Effector memory CD4-positive, alpha-beta T cell (primary cell): ENCODE results near the gene ALPK3.

Experiments
- DNase-seq, 3 donors: peaks; one replicate each; pipeline ENCODE4 v3.0.0-alpha.2; 2020
- H3K27ac ChIP-seq: 2 replicates; pipeline ENCODE4 v1.7.0; 2013; ENCODE audit warnings: mild to moderate bottlenecking, low read length, moderate library complexity; ENCODE audit not compliant: insufficient read depth, poor library complexity, severe bottlenecking
- H3K27me3 ChIP-seq: replicated peaks from 2 replicates; pipeline ENCODE4 v1.7.0; 2013; ENCODE audit warnings: mild to moderate bottlenecking, low read length; ENCODE audit not compliant: insufficient read depth, control insufficient read depth, poor library complexity, severe bottlenecking
- H3K36me3 ChIP-seq: 2 replicates; pipeline ENCODE4 v1.7.0; 2013; ENCODE audit warnings: mild to moderate bottlenecking, low read length, moderate library complexity; ENCODE audit not compliant: control insufficient read depth, insufficient read depth
- H3K4me1 ChIP-seq: 2 replicates; pipeline ENCODE4 v1.7.0; 2013; ENCODE audit warnings: low read length, mild to moderate bottlenecking; ENCODE audit not compliant: control insufficient read depth, insufficient read depth, poor library complexity, severe bottlenecking
- H3K4me3 ChIP-seq: 2 replicates; pipeline ENCODE4 v1.7.0; 2013; ENCODE audit warnings: low read length, low read depth, mild to moderate bottlenecking; ENCODE audit not compliant: insufficient read depth, poor library complexity, severe bottlenecking
- H3K9me3 ChIP-seq: 2 replicates; pipeline ENCODE4 v1.7.0; 2013; ENCODE audit warnings: mild to moderate bottlenecking, low read length, moderate library complexity; ENCODE audit not compliant: control insufficient read depth

Gene ALPK3

DNA sequence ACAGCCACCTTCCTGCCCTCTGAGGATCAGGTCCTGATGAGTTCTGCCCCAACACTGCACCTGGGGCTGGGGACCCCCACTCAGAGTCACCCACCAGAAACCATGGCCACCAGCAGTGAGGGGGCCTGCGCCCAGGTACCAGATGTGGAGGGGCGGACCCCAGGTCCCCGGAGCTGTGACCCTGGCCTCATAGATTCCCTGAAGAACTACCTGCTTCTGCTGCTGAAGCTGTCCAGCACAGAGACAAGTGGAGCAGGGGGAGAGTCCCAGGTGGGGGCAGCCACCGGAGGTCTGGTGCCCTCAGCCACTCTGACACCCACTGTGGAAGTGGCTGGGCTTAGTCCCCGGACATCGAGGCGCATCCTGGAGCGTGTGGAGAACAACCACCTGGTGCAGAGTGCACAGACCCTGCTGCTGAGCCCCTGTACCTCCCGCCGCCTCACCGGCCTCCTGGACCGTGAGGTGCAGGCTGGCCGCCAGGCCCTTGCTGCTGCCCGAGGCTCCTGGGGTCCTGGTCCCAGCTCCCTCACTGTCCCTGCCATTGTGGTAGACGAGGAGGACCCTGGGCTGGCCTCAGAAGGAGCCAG is 40.4 kb downstream of the ALPK3 start:
- H3K36me3 ChIP-seq = no peaks in the 10 kb centered on the region
- no peaks in the 10 kb centered on the region for H3K4me1 ChIP-seq
- H3K4me3 ChIP-seq = no peak overlapping the region
- H3K27me3 ChIP-seq = no peaks in the 10 kb centered on the region
- DNase-seq = no peak
- no peaks in the 10 kb centered on the region for H3K9me3 ChIP-seq
- H3K27ac ChIP-seq = no peak overlapping the region

DNA sequence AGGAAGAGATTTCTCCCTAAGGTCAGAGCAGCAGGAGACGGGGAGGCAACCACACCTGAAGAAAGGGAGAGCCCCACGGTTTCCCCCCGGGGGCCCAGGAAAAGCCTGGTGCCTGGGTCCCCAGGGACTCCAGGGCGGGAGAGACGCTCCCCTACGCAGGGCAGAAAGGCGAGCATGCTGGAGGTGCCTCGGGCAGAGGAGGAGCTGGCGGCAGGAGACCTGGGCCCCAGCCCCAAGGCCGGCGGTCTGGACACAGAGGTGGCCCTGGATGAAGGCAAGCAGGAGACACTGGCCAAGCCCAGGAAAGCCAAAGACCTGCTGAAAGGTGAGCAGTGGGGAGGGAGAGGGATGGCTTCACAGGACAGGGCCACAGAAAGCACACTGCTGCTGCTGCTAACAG is 41.1 kb downstream of the ALPK3 start:
- H3K36me3 ChIP-seq = no peaks in the 10 kb centered on the region
- H3K4me3 ChIP-seq = no peak overlapping the region
- H3K4me1 ChIP-seq = no peaks in the 10 kb centered on the region
- no peak overlapping the region for H3K27ac ChIP-seq
- DNase-seq = no peak
- H3K9me3 ChIP-seq = no peaks in the 10 kb centered on the region
- no peaks in the 10 kb centered on the region for H3K27me3 ChIP-seq

DNA sequence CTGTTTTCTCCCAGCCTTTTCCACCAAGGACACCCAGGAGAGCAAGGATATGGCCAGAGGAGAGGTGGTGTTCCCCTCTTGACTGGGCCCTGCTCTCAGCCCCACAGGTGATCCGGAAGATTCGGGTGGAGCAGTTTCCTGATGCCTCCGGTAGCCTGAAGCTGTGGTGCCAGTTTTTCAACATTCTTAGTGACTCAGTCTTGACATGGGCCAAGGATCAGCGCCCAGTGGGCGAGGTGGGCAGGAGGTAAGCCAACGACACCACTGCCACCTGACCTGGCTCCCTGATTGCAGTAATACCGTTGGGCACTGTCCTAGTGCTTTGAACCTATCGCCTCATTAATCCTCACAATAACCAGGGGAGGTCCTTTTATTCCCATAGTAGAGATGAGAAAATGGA is 42.0 kb downstream of the ALPK3 start:
- H3K4me3 ChIP-seq = no peak overlapping the region

DNA sequence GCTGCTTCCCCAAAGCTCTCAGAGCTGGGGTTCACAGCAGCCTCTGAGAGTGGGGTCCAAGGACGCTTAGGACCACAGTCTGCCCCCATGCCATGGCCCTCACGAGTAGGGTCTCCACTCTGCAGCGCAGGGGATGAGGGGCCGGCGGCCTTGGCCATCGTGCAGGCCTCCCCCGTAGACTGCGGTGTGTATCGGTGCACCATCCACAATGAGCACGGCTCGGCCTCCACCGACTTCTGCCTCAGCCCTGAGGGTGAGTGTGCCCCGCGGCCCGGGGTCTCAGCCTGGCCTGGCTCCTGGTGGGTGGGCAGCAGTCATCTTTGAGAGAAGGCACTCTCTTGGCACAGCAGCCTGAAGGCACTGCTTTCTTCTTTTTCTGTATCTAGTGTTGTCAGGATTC is 42.5 kb downstream of the ALPK3 start:
- Histone ChIP-seq H3K27ac (no peak overlapping the region), H3K36me3 (no peaks in the 10 kb centered on the region), H3K27me3 (no peaks in the 10 kb centered on the region), H3K4me3 (no peak overlapping the region), H3K4me1 (no peaks in the 10 kb centered on the region), H3K9me3 (no peaks in the 10 kb centered on the region)
- no peak for DNase-seq

More for the DNA sequence above, 42.0 kb downstream of the ALPK3 start:
- no peaks in the 10 kb centered on the region for H3K4me1 ChIP-seq
- H3K27ac ChIP-seq = no peak overlapping the region
- H3K27me3 ChIP-seq = no peaks in the 10 kb centered on the region
- no peaks in the 10 kb centered on the region for H3K36me3 ChIP-seq
- no peaks in the 10 kb centered on the region for H3K9me3 ChIP-seq
- no peak for DNase-seq

DNA sequence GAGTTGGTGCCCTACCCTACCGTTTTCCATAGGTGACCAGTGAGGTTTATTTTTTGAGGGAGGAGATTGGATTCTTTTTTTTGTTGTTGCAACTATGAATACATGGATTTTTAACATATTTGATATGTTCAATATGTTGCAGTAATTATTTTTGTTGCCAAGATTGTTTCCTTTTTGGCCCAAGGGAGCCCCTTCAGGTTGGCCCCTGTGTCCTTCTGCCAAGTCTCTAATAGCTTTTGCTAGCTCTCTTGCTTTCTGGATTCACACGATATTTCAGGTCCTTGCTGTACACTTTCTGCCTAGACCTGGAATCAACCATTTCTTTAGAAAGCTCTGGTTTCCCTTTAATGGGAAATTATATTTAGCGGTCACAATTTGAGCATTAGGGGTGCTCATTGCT is 44.6 kb downstream of the ALPK3 start:
- H3K36me3 ChIP-seq = no peaks in the 10 kb centered on the region
- no peaks in the 10 kb centered on the region for H3K27me3 ChIP-seq
- no peaks in the 10 kb centered on the region for H3K4me1 ChIP-seq
- H3K4me3 ChIP-seq = no peak overlapping the region
- no peak overlapping the region for H3K27ac ChIP-seq
- no peak for DNase-seq
- no peaks in the 10 kb centered on the region for H3K9me3 ChIP-seq

DNA sequence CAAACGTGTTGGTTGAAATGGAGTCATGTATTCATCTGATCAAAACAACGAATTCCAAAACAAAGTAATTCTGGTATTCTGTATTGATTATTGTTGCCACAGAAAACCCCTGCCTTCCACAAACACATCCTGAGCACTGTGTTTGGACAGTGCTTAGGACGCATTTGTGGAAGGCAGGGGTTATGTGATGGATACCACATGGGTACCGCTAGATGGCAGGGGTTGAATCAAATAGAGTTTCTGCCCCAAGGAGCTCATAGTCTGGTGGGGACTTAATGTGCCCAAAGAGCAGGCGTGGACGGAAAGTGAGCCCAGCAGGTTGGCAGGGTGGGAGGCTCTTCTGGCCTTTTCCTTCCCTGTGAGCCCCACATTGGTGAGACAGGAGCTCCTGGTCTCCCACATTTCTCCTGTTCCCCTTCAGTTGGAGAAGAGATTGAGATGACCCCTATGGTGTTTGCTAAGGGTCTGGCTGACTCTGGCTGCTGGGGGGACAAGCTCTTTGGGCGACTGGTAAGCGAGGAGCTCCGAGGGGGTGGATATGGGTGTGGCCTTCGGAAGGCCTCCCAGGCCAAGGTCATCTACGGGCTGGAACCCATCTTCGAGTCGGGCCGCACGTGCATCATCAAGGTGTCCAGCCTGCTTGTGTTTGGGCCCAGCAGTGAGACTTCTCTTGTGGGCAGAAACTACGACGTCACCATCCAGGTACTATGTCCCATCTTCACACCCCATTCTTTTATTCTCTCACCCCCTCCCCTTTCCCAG is 45.2 kb downstream of the ALPK3 start:
- H3K4me1 ChIP-seq = no peaks in the 10 kb centered on the region
- no peaks in the 10 kb centered on the region for H3K27me3 ChIP-seq
- H3K27ac ChIP-seq = no peak overlapping the region
- DNase-seq = no peak
- no peak overlapping the region for H3K4me3 ChIP-seq
- H3K36me3 ChIP-seq = no peaks in the 10 kb centered on the region
- H3K9me3 ChIP-seq = no peaks in the 10 kb centered on the region

DNA sequence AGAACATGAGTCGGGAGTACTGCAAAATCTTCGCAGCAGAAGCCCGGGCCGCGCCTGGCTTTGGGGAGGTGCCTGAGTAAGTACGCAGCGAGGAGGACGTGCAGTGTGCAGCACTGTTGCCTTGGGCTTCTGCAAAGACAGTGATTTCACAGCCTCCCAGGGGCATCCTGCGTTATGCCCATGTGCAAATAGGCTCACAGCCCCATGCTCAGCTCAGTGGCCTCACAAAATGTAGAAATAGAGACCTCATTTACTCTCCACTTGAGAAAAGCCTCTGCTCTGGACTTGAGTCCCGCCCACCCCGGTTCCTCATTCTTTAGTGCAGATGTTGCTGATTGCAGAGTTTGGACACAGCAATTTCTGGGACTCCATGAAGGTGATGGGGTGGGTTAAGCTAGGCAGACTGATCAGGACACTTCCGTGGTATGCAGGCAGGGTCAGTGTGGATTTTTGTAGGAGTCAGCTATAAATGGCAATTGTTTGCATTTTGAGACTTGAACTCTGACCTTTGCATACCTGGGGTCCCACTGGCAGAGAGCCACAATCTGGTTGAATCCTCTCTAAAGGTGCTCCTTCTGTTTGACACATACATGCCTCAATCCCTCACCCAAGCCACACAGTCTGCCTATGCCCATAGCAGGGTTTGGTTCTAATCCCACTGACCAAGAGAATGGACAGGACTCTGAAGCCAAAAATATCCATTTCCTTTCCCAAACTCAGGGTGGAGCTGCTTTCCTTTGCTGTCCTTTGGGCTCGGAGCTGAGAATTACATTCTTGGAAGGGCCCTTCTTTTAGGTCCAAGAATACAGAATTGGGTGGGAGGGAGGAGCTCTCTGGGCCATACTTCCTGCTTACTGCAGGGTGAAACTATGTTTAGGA is 46.6 kb downstream of the ALPK3 start:
- H3K36me3 ChIP-seq = no peaks in the 10 kb centered on the region
- no peak overlapping the region for H3K4me3 ChIP-seq
- H3K27ac ChIP-seq = no peak overlapping the region
- H3K4me1 ChIP-seq = no peaks in the 10 kb centered on the region
- no peaks in the 10 kb centered on the region for H3K27me3 ChIP-seq
- H3K9me3 ChIP-seq = no peaks in the 10 kb centered on the region
- DNase-seq = no peak

DNA sequence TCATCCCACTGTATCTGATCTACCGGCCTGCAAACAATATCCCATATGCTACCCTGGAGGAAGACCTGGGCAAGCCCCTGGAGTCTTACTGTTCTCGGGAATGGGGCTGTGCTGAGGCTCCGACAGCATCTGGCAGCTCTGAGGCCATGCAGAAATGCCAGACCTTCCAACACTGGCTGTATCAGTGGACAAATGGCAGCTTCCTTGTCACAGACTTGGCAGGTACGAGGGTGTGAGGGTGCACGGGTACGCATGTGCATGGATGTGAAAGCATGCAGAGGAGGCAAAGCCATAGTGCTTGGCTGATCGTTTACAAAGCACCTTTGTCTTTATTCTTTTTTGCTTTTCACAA is 47.3 kb downstream of the ALPK3 start:
- H3K36me3 ChIP-seq = no peaks in the 10 kb centered on the region
- H3K27me3 ChIP-seq = no peaks in the 10 kb centered on the region
- no peak for DNase-seq
- no peak overlapping the region for H3K4me3 ChIP-seq
- H3K27ac ChIP-seq = no peak overlapping the region
- no peaks in the 10 kb centered on the region for H3K9me3 ChIP-seq
- H3K4me1 ChIP-seq = no peaks in the 10 kb centered on the region

DNA sequence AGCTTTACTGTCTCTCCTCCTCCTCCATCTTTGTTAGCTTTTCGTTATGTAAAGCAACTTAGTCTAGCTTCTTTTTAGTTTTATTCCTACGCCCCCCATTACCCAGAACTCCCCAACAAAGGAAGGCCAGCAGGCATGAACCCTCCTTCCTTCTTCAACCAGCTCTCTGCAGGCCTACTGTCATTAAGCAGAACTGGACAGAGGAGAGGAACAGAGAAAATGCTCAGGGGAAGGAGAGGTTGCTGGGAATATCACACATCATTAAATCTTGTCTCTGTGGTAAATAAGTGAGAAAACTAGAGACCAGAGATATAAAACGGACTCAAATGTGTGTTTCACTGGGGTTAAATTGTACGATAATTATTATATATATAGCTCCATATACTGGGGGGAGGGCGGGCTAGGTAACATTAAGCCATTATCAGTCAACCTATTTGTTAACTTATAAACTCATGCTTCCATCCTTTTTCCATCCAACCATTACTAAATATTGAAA is 48.0 kb downstream of the ALPK3 start:
- H3K9me3 ChIP-seq = no peaks in the 10 kb centered on the region
- no peak for DNase-seq
- H3K4me3 ChIP-seq = no peak overlapping the region
- H3K27ac ChIP-seq = no peak overlapping the region
- no peaks in the 10 kb centered on the region for H3K36me3 ChIP-seq
- H3K27me3 ChIP-seq = no peaks in the 10 kb centered on the region
- H3K4me1 ChIP-seq = no peaks in the 10 kb centered on the region
